Uterus (tissue), 4 donors: ENCODE measurements around the gene MAB21L4. TPM values are rescaled to one million over a fixed set of nuclear protein-coding genes. Genes with fewer than 3 reads are reported as not detected.

Experiments
- DNase-seq, 2 donors: peaks; one replicate each; pipeline ENCODE4 v3.0.0-alpha.2; 2019 to 2020
- H3K27ac ChIP-seq, 2 donors: fragments of 200-600 bp; sonication (generic); 1 replicate in 1 of 2; 2 replicates in 1 of 2; pipeline ENCODE4 v1.5.1; 2016 to 2018
- H3K27me3 ChIP-seq, 2 donors: fragments of 200-600 bp; sonication (generic); one replicate each; pipeline ENCODE4 v1.5.1; 2018 to 2019; ENCODE audit warnings: control low read depth in 1 of 2
- H3K36me3 ChIP-seq, 2 donors: fragments of 200-600 bp; sonication (generic); one replicate each; pipeline ENCODE4 v1.5.1; 2019; ENCODE audit warnings: control low read depth in 1 of 2
- H3K4me1 ChIP-seq, 2 donors: fragments of 200-600 bp; sonication (generic); one replicate each; pipeline ENCODE4 v1.5.1; 2018 to 2019; ENCODE audit warnings: control low read depth in 1 of 2
- H3K4me3 ChIP-seq, 2 donors: fragments of 200-600 bp; sonication (generic); 1 replicate in 1 of 2; 2 replicates in 1 of 2; pipeline ENCODE4 v1.5.1; 2018 to 2019; ENCODE audit warnings: mild to moderate bottlenecking in 1 of 2
- H3K9me3 ChIP-seq, 2 donors: fragments of 200-600 bp; sonication (generic); one replicate each; pipeline ENCODE4 v1.5.1; 2019; ENCODE audit warnings: control low read depth in 1 of 2
- CTCF ChIP-seq, 4 experiments: fragments of 200-600 bp in 2 of 4; fragments of 450-650 bp in 2 of 4; sonication (generic) in 2 of 4; IDR thresholded peaks; one replicate each; pipeline ENCODE4 v1.5.1; 2016 to 2019; ENCODE audit warnings: antibody characterized with exemption in 4 of 4, mild to moderate bottlenecking in 2 of 4, moderate library complexity in 1 of 4
- POLR2A ChIP-seq, 2 donors: fragments of 450-650 bp; IDR thresholded peaks; one replicate each; pipeline ENCODE4 v1.6.1; 2016; ENCODE audit warnings: antibody characterized with exemption in 2 of 2, mild to moderate bottlenecking in 1 of 2, moderate library complexity in 1 of 2
- intact Hi-C: fragments of 100-400 bp; cut with DNase I; formaldehyde crosslinking; loops from one replicate; pipeline ENCODE4 v1.15.1; 2023; ENCODE audit warnings: low total_unique reads
- total RNA-seq, 4 donors: library from RNA; depleted of rRNA in 3 of 4; stranded (reverse); fragments of >200 nt in 3 of 4; gene quantifications; one replicate each; pipeline versions ENCODE4 v1.1.0 to v1.2.4, GENCODE V29; 2014 to 2023
- donor health status: DM: yes; HTN: yes; CAD: no.

MAB21L4 gene
- total RNA-seq, 4 donors from 2014 or later = 0.97 TPM; not detected in 3

- no peak for TF ChIP-seq POLR2A (IDR thresholded peaks at IDR 0.05)
- no peak for TF ChIP-seq CTCF (IDR thresholded peaks at IDR 0.05)
- H3K27me3 ChIP-seq = no peaks in the 10 kb centered on the region
- no peaks in the 10 kb centered on the region for H3K9me3 ChIP-seq
- no peak overlapping the region for H3K27ac ChIP-seq
- no peaks in the 10 kb centered on the region for H3K4me1 ChIP-seq
- no peak for DNase-seq
- intact Hi-C loops = no loop called here
- no peak overlapping the region for H3K4me3 ChIP-seq
- no peaks in the 10 kb centered on the region for H3K36me3 ChIP-seq
These were observed 24.6 kb downstream of the MAB21L4 start for GRCh38 chr2:240871071-240871958.

GRCh38 chr2:240869956-240870875 is 25.7 kb downstream of the MAB21L4 start:
- intact Hi-C loops = no loop called here
- no peak for TF ChIP-seq CTCF (IDR thresholded peaks at IDR 0.05)
- TF ChIP-seq POLR2A (IDR thresholded peaks at IDR 0.05) = no peak
- Histone ChIP-seq H3K9me3 (no peaks in the 10 kb centered on the region), H3K27ac (no peak overlapping the region), H3K27me3 (no peaks in the 10 kb centered on the region), H3K36me3 (no peaks in the 10 kb centered on the region), H3K4me1 (no peaks in the 10 kb centered on the region), H3K4me3 (no peak overlapping the region)
- DNase-seq = no peak

GRCh38 chr2:240869109-240869955 is 26.6 kb downstream of the MAB21L4 start:
- Histone ChIP-seq H3K27me3 (no peaks in the 10 kb centered on the region), H3K4me1 (no peaks in the 10 kb centered on the region), H3K36me3 (no peaks in the 10 kb centered on the region), H3K9me3 (no peaks in the 10 kb centered on the region), H3K4me3 (no peak overlapping the region), H3K27ac (no peak overlapping the region)
- intact Hi-C loops = no loop called here
- no peak for DNase-seq
- no peak for TF ChIP-seq CTCF (IDR thresholded peaks at IDR 0.05)
- TF ChIP-seq POLR2A (IDR thresholded peaks at IDR 0.05) = no peak

- intact Hi-C loops = no loop called here
- H3K4me1 ChIP-seq = no peaks in the 10 kb centered on the region
- H3K27ac ChIP-seq = no peak within 1 kb of the TSS
- H3K27me3 ChIP-seq = no peaks in the 10 kb centered on the region
- peak in 1 of 2 donors; percentile 24 for DNase-seq
- no peak for TF ChIP-seq CTCF (IDR thresholded peaks at IDR 0.05)
- no peak for TF ChIP-seq POLR2A (IDR thresholded peaks at IDR 0.05)
- H3K4me3 ChIP-seq = no peak within 1 kb of the TSS
- no peaks in the 10 kb centered on the region for H3K36me3 ChIP-seq
- no peaks in the 10 kb centered on the region for H3K9me3 ChIP-seq
These were observed 27.5 kb downstream of the MAB21L4 start, which contains the start of gene AGXT for GRCh38 chr2:240868286-240869108. AGXT (plus strand) TSS chr2:240868824; CDS start chr2:240868866, 42 bp downstream.
